NOMO-1 (cell line): ENCODE results near the gene TLK2.
A peak's percentile ranks its signal among the peaks of the same experiment; 100 is the strongest.
"Not testable (repeated sequence)": the region's sequence is repeated elsewhere in the genome, so short reads cannot be mapped to it uniquely, and the experiment has no call there.

Experiments
- DNase-seq, 2 experiments: peaks; one replicate each; lab custom pipeline; 2025; ENCODE audit not compliant: unreplicated experiment in 2 of 2; lab: John Stamatoyannopoulos, UW

Gene TLK2

GRCh38 chr17:62596662-62597061, 118.0 kb downstream of the TLK2 start:
- DNase-seq, result no peak

DNA sequence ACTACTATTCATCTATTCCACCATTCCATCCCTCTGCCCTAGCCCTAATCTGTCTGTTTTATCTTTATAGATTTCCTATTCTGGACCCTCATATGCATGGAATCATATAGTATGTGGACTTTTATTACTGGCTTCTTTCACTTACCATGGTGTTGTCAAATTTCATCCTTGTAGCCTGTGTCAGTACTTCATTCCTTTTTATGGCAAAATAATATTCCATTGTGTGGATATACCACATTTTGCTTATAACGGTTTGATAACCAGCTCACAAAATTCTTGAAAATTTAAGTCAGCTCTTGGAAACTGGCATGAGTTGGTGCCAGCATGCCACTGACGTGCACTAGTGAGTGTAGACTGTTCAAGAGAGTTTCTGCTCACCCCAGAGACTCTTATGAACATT, 118.5 kb downstream of the TLK2 start:
- no peak for DNase-seq

DNA sequence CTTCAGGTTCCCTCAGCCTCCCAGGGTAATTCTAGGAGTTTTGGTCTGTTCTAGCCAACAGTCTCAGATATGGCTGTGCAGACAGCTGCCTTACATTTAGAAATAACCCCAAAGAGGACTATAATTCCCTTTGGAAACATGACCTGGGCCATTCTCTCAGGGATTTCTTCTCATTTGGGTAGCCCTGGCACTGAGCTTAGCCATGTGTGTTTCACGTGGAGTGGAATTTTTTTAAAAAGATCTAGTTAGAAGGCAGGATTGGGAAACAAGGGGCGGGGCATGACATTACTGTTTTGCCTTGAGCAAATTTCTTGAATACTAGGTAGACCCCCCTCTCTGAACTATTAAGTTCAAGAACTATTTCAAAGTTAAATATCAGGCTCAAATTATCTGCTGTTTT, 119.3 kb downstream of the TLK2 start:
- no peak for DNase-seq

GRCh38 chr17:62599964-62600657, 121.5 kb downstream of the TLK2 start:
- no peak for DNase-seq

DNA sequence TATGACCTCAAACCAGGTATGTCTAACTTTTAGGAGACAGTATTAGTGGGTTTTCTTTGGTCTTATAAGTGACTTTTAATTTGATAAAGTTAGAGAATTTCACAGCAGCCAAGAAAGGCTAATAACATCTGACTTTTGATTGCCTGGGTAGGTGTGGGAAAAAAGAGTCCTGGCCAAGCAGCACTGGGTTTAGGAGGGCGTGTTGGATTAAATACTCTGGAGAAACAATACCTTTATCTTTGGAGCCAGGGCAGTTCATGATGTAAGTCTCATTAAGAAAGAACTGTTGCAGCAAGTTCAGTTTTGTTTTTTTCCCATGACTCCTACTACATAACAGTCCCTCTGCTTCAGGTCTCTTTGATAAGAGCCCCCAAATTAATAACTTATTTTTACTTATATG, 122.2 kb downstream of the TLK2 start:
- DNase-seq, result no peak

DNA sequence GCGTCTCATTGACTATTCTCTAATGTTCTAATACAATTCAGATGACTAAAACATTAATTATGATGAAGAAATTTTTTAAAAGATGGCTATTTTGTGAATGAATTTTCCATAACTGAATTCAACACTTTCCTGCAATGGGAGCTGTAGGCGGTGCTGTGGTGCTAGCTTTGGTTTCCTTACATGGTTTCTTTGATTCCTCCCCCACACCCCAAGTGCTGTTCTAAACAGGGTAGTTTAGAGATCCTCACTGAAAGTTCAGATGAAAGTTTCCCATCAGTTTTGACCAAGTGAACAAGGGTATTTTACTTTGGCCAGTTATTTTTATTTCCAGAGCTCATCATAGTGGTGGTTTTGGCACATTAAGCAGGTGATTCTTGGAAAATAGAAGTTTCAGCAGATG, 122.8 kb downstream of the TLK2 start:
- DNase-seq, result no peak

DNA sequence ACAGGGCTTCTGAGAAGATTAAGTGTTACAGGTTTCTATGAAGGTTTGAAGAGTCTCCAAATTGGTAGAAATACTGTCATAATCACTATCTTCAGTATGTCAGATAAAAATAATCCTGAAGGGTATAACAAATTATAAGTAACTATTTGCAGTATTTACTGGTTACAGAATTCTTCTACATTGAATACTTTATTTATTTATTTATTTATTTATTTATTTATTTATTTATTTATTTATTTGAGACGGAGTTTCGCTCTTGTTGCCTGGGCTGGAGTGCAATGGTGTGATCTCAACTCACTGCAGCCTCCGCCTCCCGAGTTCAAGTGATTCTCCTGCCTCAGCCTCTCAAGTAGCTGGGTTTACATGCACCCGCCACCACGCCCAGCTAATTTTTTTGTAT, 125.2 kb downstream of the TLK2 start:
- not testable (repeated sequence) for DNase-seq

DNA sequence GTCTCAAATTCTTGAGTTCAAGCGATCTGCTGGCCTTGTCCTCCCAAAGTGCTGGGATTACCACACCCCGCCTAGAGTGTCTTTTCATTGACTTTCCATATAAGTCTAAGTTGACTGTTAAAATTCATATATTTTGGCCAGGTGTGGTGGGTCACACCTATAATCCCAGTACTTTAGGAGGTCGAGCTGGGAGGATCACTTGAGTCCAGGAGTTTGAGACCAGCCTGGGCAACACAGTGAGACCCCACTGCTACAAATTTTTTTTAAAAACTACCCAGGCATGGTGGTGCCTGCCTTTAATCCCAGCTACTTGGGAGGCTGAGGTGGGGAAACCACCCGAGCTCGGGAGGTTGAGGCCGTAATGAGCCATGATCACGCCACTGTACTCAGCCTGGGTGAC, 127.0 kb downstream of the TLK2 start:
- no peak for DNase-seq

GRCh38 chr17:62611292-62611691, 132.7 kb downstream of the TLK2 start:
- DNase-seq, result peak; percentile 21 to 58

GRCh38 chr17:62611728-62612127, 133.1 kb downstream of the TLK2 start:
- peak; percentile 66 to 95 for DNase-seq

- not testable (repeated sequence) for DNase-seq
Observed at GRCh38 chr17:62612289-62612688, 133.7 kb downstream of the TLK2 start.

- not testable (repeated sequence) for DNase-seq
Observed at GRCh38 chr17:62613095-62613494, 134.5 kb downstream of the TLK2 start.

DNA sequence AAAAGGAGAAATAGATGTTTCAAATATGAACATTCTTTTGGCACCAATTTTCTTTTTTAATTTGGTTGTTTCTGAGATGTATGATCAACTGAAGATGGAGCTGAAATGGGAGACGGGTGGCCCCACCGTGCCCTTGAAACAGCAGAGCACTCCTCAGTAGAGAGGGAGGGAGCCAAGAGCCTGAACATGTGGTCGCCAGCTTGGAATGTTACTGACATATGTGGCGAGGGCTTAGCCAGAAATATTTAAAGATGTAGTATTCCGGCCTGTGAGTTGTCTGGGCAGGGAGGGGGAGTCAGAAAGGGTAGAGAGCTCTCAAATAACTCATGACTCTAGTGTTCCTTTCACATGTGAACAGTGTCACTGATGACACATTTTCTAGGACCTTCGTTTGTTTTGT, 135.5 kb downstream of the TLK2 start:
- DNase-seq, result no peak

DNA sequence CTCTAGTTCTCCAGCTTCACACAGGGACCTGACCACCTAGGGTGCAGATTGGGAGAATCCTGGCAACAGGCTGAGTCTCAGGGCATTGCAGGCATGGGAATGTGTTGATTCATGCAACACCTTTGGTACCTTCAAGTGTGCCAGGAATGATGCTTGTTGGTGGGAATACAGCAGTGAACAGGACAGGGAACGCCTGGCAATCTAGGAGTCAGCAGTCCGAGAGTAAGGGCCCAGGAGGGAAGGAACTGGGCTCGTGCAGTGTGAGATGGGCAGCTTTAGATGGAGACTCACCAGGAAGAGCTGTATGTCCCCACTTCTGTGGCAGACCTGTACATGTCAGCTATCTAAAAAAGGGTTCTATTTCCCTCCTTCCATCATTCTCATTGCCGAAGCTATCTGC, 136.9 kb downstream of the TLK2 start:
- no peak for DNase-seq

GRCh38 chr17:62616993-62617893, 138.6 kb downstream of the TLK2 start:
- DNase-seq, result no peak

DNA sequence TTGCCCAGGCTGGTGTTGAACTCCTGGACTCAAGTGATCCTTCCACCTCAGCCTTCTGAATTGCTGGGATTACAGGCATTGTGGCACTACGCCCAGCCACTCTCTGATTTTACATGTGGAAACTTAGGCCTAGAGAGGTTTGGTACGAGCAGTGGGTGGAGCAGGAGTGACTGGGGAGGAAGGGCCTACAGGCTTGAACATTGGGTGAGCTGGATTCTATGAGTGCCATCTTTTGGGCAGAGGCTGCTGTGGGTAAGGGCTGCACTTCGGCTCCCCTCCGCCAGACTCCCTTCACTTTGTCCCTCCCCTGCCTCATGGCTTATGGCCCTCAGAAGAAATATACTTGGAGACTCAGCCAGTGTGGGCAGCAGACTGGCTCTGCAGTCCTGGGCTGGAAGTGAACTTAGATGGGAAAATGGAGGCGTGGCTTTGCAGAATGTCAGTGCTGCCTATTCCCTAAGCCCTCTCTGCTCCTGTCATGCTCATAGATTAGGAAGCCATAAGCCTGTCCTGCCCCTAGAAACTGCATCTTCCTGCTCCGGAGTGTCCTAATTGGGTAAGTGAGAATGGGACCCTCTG, 139.4 kb downstream of the TLK2 start:
- no peak for DNase-seq

DNA sequence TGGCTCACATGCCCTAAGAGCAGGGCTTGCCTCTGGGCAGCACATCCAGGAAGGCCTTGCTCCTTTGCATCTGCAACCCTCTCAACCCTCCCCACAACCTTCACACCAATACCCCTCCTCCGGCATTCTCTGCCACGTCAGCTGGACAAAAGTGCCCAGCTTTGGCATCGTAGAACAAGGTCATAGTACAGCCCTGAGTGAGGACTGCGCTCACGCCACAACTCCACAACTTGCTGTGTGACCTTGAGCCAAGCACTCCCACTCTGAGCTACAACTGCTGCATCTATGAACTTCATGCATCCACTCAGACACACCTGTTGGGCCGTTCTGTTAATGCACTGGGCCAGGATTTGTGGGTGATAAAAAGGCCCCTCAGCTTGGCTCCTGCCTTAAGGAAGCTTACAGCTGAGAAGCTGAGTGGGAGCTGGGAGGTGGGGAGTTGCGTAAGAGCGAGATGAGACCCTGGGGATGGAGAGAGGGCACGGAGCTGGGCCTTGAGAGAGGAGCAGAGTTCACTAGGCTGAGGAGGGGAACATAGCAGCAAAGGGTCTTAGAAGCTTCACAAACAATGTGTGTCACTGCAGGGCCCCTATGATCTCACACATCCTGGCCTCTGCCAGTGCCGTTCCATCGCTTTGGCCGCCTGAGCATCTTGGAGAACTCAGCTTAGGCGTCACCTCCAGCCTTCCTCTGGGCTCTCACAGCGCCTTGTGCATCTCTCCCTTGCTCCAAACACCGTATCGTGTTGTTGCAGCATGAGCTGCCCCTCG, 140.2 kb downstream of the TLK2 start:
- no peak for DNase-seq

DNA sequence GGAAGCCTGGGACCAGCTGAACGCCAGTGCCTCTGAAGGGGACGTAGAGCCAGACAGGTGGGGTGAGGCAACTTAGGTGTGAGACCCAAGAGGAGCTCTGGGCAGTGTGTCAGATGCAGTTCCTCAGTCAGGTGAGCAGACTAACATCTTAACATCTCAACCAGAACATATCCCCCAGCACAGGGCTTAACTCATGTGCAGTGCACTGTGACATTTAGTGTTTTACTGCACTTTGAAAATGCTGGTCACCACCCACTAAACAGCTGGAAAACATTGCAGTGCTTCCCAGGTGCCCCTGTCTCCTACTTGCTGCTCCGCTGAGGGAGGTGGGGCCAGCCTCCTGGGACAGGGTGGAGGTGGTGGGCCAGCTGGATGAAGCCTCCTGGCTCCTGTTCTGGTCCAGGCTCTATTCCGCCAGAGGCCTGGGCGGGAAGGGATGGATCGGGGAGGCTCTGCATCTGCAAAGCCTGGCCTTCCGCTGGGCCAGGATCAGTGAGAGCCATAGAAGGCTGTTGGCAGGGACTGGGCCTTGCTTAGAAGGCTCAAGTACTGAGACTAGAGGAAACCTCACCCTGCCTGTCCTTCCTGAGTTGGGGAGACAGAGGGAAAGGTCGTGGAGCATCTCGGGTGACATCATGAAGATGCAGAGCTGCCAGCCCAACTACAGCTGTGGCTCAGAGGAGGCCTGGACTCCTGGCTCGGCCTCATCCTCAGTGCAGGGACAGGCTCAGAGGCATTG, 141.0 kb downstream of the TLK2 start:
- no peak for DNase-seq

DNA sequence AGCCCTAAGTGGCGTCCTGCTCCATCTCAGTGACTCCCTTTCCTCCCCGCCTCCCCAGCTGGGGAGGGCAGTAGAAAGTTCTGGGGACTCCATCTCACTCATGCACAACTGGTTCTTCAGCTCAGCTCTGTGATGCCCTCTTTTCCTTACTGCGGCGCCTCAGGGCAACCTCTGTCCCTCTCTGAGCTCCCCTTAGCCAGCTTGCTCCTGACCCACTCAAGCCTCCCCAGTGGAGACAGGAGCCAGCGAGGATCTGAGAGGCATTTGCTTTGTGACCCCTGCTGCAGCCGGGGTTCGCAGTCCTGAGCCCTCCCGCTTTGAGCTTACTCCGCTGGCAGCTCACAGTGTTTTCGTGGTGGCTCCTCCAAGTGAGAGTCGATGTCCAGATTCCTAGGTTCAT, 142.6 kb downstream of the TLK2 start:
- DNase-seq, result no peak

DNA sequence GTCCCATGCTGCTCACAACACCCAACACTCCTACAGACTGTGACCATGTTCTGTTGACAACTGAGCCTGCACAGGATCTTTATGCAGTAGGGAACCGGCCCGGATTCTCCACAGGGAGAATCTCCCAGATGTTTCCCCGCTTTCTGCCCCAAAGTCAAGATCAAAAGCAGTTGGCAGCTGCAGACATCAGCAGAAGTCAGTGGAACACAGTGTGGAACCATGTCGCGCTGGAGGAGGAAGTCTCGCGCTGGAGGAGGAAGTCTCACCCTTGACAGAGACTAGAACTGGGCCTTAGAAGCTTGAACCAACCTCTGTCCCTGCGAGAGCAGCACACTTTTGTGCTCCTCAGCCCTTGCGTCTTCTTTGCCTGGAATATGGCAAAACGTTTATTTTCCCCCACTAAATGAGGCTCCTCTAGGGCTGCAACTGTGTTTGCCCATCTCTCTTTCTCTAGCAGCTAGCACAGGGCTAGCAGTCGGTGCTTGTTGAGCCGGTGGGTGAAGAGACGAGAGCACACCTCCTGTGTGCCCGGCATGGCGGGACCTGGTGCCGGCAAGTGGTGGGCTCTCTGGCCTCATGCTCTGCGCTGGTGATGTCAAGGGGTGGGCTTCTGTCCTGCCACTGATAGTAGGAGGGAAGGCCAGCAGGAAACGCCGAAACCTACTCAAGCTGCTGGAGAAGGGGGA, 146.7 kb downstream of the TLK2 start:
- DNase-seq, result peak; percentile 16 to 33
